GM19452 (cell line): Measurements from ENCODE around the gene SLF2.
A peak's percentile ranks its signal among the peaks of the same experiment; 100 is the strongest.

ENCODE experiments used
- ATAC-seq: cut with Tn5 transposase; IDR thresholded peaks from one replicate; pipeline ENCODE4 v1.9.1; 2021; ENCODE audit not compliant: unreplicated experiment

Gene SLF2

DNA sequence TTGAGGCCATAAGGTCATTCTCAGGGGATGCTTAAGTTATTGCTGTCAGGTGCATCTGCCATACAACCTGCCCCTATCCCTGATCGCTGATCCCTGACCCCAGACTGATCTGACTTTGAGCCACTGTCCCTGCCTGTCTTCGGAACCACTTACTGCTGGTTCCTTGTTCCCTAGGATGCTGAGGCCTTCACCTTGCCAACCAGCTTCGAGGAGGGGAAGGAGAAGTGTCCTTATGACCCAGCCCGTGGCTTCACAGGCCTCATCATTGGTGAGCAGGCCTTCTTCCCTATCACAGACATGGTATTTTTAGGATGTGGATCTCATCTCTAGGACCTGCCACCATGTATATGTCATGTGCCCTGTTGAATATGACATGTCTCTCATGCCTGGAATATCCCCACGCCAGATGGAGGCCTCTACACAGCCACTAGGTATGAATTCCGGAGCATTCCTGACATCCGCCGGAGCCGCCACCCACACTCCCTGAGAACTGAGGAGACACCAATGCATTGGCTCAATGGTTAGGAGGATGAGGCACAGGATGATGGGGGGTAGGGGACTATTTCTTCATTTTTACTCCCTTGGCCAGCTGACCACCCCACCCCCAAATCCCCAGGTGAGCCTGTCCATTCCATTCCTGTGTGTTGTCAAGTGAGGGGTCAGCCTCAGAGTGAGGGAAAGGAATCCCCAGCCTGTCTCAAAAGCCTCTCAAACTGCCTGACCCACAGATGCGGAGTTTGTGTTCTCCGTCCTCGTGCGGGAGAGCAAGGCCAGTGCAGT, 65.5 kb downstream of the SLF2 start:
- ATAC-seq: no peak

DNA sequence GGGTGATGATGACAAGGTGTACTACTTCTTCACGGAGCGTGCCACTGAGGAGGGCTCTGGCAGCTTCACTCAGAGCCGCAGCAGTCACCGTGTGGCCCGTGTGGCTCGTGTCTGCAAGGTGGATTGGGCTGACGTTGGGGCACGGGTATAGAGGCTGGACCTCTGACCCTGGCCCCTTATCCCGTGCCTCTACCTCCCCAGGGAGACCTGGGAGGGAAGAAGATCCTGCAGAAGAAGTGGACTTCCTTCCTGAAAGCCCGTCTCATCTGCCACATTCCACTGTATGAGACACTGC, 66.1 kb downstream of the SLF2 start:
- no peak for ATAC-seq

DNA sequence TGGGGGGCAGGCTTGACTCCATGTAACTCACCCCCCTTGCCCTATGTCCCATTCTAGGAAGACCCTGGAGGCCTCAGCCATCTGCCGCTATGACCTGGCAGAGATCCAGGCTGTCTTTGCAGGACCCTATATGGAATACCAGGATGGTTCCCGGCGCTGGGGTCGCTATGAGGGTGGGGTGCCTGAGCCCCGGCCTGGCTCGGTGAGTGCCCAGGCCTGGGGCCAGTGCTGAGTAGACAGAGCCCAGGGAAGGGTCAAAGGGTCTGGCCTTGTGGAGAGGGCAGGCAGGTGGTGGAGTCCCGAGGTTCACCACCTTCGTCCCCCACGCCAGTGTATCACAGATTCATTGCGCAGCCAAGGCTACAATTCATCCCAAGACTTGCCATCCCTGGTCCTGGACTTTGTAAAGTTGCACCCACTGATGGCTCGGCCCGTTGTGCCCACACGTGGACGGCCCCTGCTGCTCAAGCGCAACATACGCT, 67.1 kb downstream of the SLF2 start:
- no peak for ATAC-seq

DNA sequence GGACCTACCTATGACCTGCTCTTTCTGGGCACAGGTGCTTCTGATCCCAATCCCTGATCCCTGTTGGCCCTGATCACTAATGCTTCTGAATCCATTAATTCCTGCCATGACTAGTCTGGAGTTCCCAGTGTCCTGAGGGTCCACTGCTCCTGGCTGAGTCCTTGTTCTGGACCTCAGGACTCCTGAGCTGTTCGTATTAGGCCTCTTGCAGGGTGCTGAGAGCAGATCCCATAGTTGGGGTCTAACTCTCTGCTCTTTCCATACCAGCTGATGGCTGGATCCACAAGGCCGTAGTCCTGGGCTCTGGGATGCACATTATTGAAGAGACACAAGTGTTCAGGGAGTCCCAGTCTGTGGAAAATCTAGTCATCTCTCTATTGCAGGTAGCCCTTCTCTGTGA, 67.5 kb downstream of the SLF2 start:
- no peak for ATAC-seq

DNA sequence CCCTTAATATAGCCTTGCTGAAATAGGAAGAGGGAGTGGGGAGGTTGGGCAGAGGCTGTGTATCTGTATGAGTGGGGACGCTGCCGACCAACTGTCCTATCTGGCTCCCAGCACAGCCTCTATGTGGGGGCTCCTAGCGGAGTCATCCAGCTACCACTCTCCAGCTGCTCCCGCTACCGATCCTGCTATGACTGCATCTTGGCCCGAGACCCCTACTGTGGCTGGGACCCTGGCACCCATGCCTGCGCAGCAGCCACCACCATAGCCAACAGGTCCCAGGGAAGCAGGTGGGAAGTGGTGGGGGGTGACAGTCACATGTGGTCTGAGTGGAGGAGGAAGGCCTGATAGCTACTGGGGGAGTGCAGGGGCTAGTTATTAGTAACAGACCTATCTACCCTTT, 67.9 kb downstream of the SLF2 start:
- ATAC-seq: no peak

DNA sequence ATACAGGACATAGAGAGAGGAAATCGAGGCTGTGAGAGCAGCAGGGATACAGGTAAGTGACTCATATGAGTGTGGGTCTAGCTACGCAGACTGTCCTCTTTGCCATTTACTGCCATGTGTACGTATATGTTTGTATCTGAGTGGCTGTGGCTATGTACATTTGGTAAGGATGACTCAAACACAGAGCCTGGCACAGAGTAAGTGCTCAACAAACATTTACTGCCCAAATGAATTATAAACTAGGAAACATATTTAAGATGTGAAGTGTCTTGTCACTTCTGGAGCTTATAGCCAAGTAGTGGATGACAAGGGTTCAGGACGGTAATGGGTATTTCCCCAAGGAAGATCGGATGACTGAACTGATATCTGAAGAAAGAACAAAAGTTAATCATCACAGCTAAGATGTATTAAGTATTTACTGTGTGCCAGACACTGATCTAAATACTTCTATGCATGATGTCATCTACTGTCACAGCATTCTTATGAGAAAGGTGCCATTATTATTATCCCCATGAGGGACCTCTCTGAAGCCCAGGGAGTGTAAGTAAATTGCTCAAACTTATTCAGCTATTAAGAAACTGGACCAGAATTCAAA, 68.5 kb downstream of the SLF2 start:
- no peak for ATAC-seq

DNA sequence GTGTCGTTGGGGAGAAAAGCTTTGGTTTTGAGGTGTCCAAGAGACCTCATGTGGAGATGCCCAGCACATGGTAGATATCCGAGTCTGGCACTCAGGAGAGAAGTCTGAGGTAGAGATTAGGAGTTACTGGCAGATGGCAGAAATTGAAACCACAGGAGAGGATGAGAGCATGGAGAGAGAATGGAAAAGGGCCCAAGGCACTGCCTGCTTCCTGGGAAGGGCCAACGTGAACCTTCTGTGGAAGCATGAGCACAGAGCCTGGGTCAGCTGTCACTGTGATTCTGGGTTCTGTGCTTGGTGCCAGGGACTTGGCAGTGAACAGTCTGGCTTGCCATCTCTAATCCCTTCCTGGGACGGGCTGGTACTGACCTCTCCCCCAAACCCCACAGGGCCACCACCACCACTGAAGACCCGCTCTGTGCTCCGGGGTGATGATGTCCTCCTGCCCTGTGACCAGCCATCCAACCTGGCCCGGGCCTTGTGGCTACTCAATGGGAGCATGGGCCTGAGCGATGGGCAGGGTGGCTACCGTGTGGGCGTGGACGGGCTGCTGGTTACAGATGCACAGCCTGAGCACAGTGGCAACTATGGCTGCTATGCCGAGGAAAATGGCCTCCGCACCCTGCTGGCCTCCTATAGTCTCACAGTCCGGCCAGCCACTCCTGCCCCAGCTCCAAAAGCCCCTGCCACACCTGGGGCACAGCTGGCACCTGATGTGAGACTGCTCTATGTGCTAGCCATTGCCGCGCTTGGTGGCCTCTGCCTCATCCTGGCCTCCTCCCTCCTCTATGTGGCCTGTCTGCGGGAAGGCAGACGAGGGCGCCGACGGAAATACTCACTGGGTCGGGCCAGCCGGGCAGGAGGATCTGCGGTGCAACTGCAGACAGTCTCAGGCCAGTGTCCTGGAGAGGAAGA, 70.4 kb downstream of the SLF2 start:
- no peak for ATAC-seq

DNA sequence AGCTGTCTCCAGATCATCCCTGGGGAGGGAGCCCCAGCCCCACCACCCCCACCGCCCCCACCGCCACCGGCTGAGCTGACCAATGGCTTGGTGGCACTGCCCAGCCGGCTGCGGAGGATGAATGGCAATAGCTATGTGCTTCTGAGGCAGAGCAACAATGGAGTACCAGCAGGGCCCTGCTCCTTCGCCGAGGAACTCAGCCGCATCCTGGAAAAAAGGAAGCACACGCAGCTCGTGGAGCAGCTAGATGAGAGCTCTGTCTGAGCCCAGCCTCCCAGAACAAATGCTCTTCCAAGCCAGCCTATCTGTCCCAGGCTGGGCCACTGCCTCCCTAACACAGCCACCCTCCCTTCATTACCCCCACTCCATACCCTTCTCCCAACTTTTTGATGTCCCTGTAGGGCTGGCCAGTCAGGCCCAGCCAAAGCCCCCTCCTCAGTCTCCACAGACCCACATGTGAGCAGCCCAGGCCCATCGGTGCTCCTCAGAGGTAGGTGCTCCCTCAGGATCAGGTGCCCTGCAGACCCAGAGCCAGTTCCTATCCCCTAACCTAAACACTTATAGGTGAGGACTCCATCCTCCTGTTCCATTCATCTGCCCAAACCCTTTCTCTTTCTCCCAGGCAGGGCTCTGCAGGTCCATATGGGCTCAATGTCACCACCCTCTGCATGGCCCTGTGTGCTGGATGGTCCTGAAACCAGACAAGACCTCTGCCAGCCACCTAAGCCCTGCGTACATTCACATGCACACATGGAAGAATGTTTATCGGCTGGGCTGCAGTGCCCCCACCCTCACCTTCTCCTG, 71.3 kb downstream of the SLF2 start:
- ATAC-seq: no peak

DNA sequence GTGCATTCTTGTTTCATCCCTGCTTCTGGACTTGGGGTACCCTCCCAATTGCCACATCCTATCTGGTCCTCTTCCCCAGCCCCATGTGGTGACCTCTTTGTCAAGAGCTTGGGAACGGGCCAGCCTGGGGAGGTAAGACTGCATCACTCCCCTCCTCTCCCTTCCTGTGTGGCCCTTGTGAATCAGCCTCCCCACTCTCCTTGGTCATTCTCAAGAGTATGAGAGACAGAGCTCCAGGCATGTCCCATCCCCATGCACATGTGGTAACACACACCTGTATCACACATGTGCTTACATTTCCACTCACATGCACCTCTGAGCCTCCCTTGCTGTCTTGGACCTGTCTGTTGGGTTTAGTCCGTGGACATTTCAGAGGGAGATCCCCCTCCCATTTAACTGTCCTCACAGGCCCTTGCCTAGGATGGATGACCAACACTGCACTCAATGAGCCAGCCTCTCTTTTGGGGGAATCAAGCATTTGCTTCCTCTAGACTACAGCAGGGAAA, 72.0 kb downstream of the SLF2 start:
- no peak for ATAC-seq

DNA sequence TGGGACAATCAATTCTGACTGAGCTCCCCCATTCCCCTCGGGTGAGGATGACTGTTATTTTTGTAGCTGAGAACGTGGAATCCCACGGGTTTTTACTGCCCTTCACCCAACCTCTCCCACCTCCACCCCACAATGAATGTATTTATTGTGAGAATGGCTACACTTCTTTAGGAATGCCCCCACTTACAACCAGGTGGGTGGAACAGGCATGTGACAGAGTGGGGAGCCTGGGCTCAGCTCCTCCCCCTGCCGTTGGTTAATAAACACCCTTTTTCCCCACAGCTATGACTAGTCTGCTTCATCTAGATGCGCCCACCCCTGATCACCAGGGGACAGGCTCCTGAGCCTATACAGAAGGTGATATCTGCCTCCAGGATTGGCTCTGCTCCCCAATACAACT, 72.6 kb downstream of the SLF2 start:
- no peak for ATAC-seq

DNA sequence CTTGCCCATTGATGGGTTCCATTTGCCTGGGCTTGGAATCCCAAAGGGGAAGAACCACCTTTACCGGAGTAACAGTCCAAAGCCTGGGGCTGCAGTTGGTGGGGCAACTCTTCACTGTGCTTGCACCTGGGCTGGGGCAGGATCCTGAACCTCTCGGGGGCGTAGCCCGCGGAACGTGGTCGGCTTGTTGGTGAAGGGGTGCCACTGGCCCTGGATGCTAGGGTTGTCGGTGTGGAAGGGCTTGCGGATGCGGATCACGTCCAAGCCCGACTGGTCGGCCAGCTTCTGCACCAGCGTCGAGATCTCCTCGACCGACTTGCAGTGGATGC, 73.8 kb downstream of the SLF2 start:
- no peak for ATAC-seq

DNA sequence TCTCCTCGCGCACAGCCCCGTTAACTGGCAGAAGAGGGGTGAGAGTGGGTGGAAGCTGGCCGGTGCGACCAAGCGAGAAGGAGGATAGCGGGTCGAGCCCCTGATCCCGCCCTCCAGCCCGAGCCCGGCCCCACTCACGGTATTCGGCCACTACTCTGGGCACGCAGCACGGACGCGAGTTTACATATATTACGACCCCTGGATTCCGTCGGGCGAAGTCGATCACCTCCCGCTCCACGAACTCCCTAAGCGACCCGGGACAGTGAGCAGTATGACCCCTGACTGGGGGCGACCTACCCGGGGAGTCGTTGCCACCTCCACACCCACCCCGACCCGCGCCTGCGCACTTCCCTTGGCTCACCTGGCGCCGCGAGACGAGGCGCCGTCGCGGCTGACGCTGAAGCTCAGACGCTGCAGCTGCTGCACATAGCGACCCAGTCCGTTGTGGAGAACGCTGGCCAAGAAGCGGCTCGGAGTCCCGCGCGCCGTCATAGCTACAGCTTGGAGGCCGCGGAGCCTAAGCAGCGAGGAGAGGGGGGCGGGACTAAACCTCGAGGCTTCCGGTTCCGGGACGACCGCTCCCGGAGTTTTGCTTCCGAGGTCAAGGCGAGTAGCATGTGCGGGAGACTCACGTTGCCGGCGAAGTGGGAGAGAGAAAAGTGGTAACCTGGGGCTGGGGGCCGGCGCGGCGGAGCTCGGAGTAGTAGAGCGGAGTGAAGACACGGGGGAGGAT, 74.4 kb downstream of the SLF2 start, which contains the start of the genes MRPL43 and TWNK:
MRPL43 (minus strand) TSS at position 546 of the 733 bp plus-strand sequence; CDS start at position 492, 54 bp downstream.
TWNK (plus strand) TSS at position 592 of the 733 bp plus-strand sequence. CDS start 668 bp downstream, outside the sequence.
- peak; percentile 82 for ATAC-seq

DNA sequence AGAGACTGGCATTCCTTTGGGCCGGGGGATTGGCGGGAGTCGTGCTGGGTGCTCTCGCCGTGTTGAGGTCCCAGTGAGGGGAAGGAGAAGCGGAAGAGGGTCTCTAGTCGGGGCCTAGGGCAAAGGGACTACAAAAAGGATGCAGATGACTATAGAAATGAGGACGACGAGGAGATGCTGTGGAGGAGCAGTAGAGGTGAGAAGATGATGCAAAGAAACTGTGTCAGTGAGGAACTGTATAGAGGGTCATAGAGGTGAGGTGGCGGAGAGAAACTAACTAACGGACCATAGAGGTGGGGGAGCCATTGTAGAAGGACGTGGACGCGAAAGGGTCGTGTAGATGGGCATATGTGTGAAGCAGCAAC, 74.9 kb downstream of the SLF2 start:
- no peak for ATAC-seq

DNA sequence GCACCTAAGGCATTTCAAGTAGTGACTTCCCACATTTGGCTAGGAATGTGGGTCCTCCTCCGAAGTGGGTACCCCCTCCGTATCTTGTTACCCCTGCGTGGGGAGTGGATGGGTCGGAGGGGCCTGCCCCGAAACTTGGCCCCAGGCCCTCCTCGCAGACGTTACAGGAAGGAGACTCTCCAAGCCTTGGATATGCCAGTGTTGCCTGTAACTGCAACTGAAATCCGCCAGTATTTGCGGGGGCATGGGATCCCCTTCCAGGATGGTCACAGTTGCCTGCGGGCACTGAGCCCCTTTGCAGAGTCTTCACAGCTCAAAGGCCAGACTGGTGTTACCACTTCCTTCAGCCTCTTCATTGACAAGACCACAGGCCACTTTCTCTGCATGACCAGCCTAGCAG, 75.4 kb downstream of the SLF2 start:
- ATAC-seq: no peak

DNA sequence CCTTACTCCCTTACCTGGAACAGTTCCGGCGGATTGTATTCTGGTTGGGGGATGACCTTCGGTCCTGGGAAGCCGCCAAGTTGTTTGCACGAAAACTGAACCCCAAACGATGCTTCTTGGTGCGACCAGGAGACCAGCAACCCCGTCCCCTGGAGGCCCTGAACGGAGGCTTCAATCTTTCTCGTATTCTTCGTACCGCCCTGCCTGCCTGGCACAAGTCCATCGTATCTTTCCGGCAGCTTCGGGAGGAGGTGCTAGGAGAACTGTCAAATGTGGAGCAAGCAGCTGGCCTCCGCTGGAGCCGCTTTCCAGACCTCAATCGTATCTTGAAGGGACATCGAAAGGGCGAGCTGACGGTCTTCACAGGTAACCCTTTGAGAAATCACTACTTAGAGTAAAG, 76.3 kb downstream of the SLF2 start:
- no peak for ATAC-seq

DNA sequence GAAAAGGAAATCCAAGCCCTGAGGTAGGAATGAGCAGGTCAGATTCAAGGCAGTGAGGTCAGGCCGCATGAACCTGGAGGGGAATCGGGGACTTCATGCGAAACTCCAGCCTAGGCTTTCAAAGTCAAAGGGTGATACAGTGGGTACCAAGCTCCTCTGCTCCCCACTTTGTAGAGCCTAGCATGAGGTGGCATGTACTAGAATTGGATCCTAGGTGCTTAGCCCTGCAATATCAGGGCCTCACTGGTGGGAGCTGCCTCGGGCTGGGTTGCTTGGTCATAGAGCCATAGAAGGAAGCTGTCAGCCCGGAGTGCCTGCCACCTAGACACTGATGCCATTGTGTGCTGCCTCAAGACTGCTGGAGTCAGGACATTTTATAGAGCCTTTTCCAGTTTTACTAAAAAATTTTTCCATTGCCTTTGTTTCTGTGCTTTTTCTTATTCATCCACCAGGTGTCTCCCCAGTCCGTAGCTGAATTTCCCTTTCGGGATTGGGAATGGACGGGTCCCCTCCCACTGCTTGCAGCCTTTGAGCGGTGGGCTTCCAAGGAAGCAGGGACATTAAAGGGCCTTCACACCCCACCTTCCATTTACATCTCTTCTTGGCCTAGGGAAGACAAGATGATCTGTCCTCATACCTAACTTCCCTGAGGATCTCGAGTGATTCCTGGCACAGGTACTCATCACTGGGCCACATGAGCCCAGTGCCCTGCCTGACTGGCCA, 81.4 kb downstream of the SLF2 start:
- ATAC-seq: no peak

DNA sequence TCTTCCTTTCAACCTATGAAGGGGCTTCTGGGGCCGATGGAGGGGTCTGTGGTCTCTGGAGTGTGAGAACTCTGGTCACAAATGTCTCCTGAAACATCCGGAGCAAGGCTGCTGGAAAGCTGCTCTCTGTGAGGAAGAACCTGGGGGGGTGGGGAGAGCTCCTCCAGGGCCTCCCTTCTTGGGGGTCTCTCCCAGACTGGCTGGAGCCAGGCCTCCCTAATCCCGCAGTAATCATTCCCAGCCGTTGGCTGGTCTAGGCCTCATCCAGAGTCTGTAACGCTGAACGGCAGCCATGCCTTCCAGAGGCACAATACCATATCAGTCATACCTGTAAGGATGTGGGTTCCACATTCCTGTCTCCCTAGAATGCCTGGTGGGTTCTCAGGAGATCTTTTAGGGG, 82.4 kb downstream of the SLF2 start:
- no peak for ATAC-seq

DNA sequence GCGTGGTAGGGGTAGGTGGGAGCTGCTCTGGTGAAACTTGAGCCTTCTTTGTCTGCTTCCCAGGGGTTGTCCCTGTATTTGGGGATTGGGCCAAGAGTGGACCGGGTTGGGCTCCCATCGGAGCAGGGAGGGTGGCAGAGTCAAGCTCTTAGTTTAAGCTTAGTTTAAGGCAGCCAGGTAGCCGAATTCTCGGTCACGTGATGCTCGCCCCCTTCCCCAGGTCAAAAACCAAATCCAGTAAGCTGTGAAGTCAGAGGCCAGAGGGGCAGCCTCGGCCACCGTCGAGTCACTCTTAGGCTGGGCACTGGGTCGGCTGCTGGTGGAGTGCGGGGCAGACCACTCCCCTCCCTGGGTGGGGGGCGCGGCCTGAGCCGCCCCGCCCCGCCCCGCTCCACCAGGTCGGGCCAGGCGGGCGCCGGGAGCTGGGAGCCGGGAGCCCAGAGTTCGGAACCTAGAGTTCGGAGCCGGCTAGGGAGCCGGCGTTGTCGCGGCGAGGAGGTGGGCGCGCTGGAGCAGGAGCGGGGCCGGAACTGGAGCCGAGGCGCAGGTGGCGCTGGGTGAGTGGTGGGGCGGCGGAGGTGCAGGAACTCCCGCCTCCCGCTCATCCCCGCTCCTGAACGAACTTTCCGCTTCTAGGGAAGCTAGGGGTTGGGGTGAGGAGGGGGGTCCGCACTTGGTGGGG, 84.1 kb downstream of the SLF2 start:
- ATAC-seq: no peak
